Left ventricle myocardium inferior (tissue), 1 donor: Measurements from ENCODE around the gene METTL24. TPM values are rescaled to one million over a fixed set of nuclear protein-coding genes. Genes with fewer than 3 reads are reported as not detected.

ENCODE experiments used
- DNase-seq: peaks from one replicate; pipeline ENCODE4 v3.0.0-alpha.2; 2020
- H3K27ac ChIP-seq: fragments of 200-600 bp; replicated peaks from 2 replicates; pipeline ENCODE4 v1.8.0; 2021
- H3K27me3 ChIP-seq: fragments of 200-600 bp; 2 replicates; pipeline ENCODE4 v1.8.0; 2021; ENCODE audit warnings: low read depth
- H3K36me3 ChIP-seq: fragments of 200-600 bp; 2 replicates; pipeline ENCODE4 v1.8.0; 2021
- H3K4me1 ChIP-seq: fragments of 200-600 bp; 2 replicates; pipeline ENCODE4 v1.8.0; 2021
- H3K4me3 ChIP-seq: fragments of 200-600 bp; 2 replicates; pipeline ENCODE4 v1.8.0; 2021; ENCODE audit warnings: mild to moderate bottlenecking, moderate library complexity
- H3K9me3 ChIP-seq: fragments of 200-600 bp; replicated peaks from 2 replicates; pipeline ENCODE4 v1.8.0; 2021
- CTCF ChIP-seq: fragments of 200-600 bp; IDR thresholded peaks from 2 replicates; pipeline ENCODE4 v1.8.0; 2021; ENCODE audit warnings: antibody characterized with exemption, mild to moderate bottlenecking, borderline replicate concordance
- intact Hi-C: fragments of 100-400 bp; cut with micrococcal nuclease; formaldehyde crosslinking; loops from one replicate; pipeline ENCODE4 v1.11.0; 2022
- total RNA-seq: library from RNA; stranded (reverse); fragmentation: NEBNext Ultra II Directional; extraction: Animal tissue kit (Norgen Biotek cat#: 25700); gene quantifications from one replicate; pipeline ENCODE4 v1.2.1, GENCODE V29; 2021
- donor health status: DM: no; HTN: yes; CAD: no; lungs with severe emphysema.

The METTL24 gene
- total RNA-seq, 1 donor from 2014 or later: 1.2 TPM

- Histone ChIP-seq H3K36me3 (peaks cover 13% of the 10 kb centered on the region), H3K4me1 (peaks cover 16% of the 10 kb centered on the region), H3K9me3 (no peaks in the 10 kb centered on the region), H3K27me3 (no peaks in the 10 kb centered on the region), H3K27ac (no peak overlapping the region), H3K4me3 (no peak overlapping the region)
- intact Hi-C loops: no loop called here
- no peak for DNase-seq
- TF ChIP-seq CTCF: no peak
Measured at GRCh38 chr6:110195639-110196038, 162.5 kb downstream of the METTL24 start.

Other genes starting within 250 kb of the METTL24 start
- gene WASF1, start 178.7 kb downstream of the METTL24 start, total RNA-seq: 0.80 TPM
- 16.1 TPM for gene CDC40, start 177.9 kb downstream of the METTL24 start, total RNA-seq
- gene DDO, start 57.2 kb upstream of the METTL24 start, total RNA-seq: 37.6 TPM
- gene SLC22A16, start 118.3 kb upstream of the METTL24 start, total RNA-seq: not detected